Testis (tissue), 2 donors: Measurements from ENCODE around the gene TBC1D5.

Experiments
- POLR2A ChIP-seq: fragments of 450-650 bp; IDR thresholded peaks from one replicate; pipeline ENCODE4 v1.6.1; 2017; ENCODE audit warnings: antibody characterized with exemption, mild to moderate bottlenecking, moderate library complexity
- TF ChIP-seq, protein P1 (sequence below), 3 experiments: fragments of 450-650 bp in 2 of 3; fragments of 200-600 bp in 1 of 3; sonication (generic) in 1 of 3; IDR thresholded peaks; one replicate each; pipeline ENCODE4 v1.5.1; 2016 to 2019; ENCODE audit warnings: antibody characterized with exemption in 3 of 3, mild to moderate bottlenecking in 2 of 3, moderate library complexity in 1 of 3

DNA sequence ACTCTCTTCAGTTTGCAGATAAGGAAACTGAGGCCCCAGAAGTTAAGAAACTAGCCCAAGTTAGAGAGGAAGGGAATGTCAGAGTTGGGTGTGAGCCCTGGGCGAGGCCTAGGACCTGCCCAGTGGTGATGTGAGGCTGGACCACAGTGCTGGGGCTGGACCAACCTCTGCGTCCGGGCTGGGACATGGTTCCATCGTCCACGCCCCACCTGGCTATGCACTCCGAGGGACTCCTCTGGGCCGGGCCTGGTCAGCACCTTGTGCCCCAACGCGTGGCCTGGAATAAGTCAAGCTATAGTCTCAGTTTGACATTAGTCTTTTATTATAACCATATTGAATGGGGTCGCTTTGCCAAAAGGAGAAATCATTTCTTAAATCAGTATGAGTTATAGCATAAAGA, 585.6 kb downstream of the TBC1D5 start:
- TF ChIP-seq, protein P1, sequence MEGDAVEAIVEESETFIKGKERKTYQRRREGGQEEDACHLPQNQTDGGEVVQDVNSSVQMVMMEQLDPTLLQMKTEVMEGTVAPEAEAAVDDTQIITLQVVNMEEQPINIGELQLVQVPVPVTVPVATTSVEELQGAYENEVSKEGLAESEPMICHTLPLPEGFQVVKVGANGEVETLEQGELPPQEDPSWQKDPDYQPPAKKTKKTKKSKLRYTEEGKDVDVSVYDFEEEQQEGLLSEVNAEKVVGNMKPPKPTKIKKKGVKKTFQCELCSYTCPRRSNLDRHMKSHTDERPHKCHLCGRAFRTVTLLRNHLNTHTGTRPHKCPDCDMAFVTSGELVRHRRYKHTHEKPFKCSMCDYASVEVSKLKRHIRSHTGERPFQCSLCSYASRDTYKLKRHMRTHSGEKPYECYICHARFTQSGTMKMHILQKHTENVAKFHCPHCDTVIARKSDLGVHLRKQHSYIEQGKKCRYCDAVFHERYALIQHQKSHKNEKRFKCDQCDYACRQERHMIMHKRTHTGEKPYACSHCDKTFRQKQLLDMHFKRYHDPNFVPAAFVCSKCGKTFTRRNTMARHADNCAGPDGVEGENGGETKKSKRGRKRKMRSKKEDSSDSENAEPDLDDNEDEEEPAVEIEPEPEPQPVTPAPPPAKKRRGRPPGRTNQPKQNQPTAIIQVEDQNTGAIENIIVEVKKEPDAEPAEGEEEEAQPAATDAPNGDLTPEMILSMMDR (IDR thresholded peaks at IDR 0.05), result no peak
- TF ChIP-seq POLR2A, result no peak
